H1 (cell line): ENCODE results near the gene IGSF11. TPM values are rescaled to one million over a fixed set of nuclear protein-coding genes. Genes with fewer than 3 reads are reported as not detected.

Source experiments
- CTCF ChIA-PET: fragments of 300-600 bp; sonication (Branson Sonifier 250); formaldehyde crosslinking; loops from one replicate; lab custom pipeline; 2021; ENCODE audit not compliant: partially characterized antibody; lab: Charles Lee
- POLR2A ChIA-PET: fragments of 300-600 bp; sonication (Branson Sonifier 250); formaldehyde crosslinking; loops from one replicate; lab custom pipeline; 2021; ENCODE audit warnings: inconsistent platforms; ENCODE audit not compliant: partially characterized antibody; lab: Charles Lee
- DNase-seq, 2 experiments: peaks; one replicate each; pipeline versions ENCODE4 v3.0.0 to v3.0.0-alpha.2; 2010 to 2022; ENCODE audit warnings: low spot score in 2 of 2, low read depth in 1 of 2, mixed read lengths in 1 of 2
- FAIRE-seq: peaks from 2 replicates; lab custom pipeline; 2011; peaks lifted over from hg19 to GRCh38; lab: Jason Lieb, UNC
- H2AFZ ChIP-seq: 2 replicates; pipeline ENCODE4 v1.8.1; 2012; ENCODE audit warnings: low read length, inconsistent platforms
- H2AK5ac ChIP-seq: 2 replicates; pipeline ENCODE4 v1.6.1; 2013; ENCODE audit warnings: low read depth, low read length
- H2BK120ac ChIP-seq: replicated peaks from 2 replicates; pipeline ENCODE3; 2013; ENCODE audit warnings: low read depth, low read length, inconsistent platforms
- H2BK12ac ChIP-seq: 2 replicates; pipeline ENCODE4 v1.6.1; 2013; ENCODE audit warnings: low read depth, low read length
- H2BK15ac ChIP-seq: 2 replicates; pipeline ENCODE4 v1.6.1; 2013; ENCODE audit warnings: low read length
- H2BK20ac ChIP-seq: 2 replicates; pipeline ENCODE4 v1.6.1; 2013; ENCODE audit warnings: low read length
- H2BK5ac ChIP-seq: 2 replicates; pipeline ENCODE4 v1.6.1; 2013; ENCODE audit warnings: low read depth, low read length
- H3K14ac ChIP-seq: 2 replicates; pipeline ENCODE4 v1.6.1; 2013; ENCODE audit warnings: inconsistent platforms; ENCODE audit not compliant: insufficient read length
- H3K18ac ChIP-seq: 2 replicates; pipeline ENCODE4 v1.6.1; 2013; ENCODE audit warnings: low read length; ENCODE audit errors: extremely low read depth
- H3K23ac ChIP-seq: 2 replicates; pipeline ENCODE4 v1.6.1; 2013; ENCODE audit warnings: inconsistent platforms; ENCODE audit not compliant: insufficient read length
- H3K23me2 ChIP-seq: 2 replicates; pipeline ENCODE4 v1.6.1; 2013; ENCODE audit warnings: low read depth, low read length
- H3K27ac ChIP-seq: 2 replicates; pipeline ENCODE4 v1.6.1; 2011; ENCODE audit warnings: low read depth, low read length, inconsistent platforms
- H3K27me3 ChIP-seq, 4 experiments: replicated peaks in 1 of 4; 1 replicate in 1 of 4; 2 replicates in 3 of 4; pipeline versions ENCODE4 v1.6.1 to v1.8.1; 2011 to 2013; ENCODE audit warnings: low read length in 3 of 4, mild to moderate bottlenecking in 3 of 4, inconsistent platforms in 2 of 4, mixed read lengths in 2 of 4, moderate library complexity in 1 of 4; ENCODE audit not compliant: control insufficient read depth in 3 of 4, insufficient read depth in 3 of 4; ENCODE audit errors: extremely low read depth in 1 of 4
- H3K36me3 ChIP-seq, 4 experiments: 2 replicates each; pipeline versions ENCODE4 v1.6.1 to v1.8.1; 2011 to 2013; ENCODE audit warnings: mild to moderate bottlenecking in 4 of 4, low read length in 3 of 4, moderate library complexity in 2 of 4, control low read depth in 1 of 4, inconsistent platforms in 1 of 4; ENCODE audit not compliant: insufficient read depth in 4 of 4, control insufficient read depth in 2 of 4
- H3K4ac ChIP-seq: replicated peaks from 2 replicates; pipeline ENCODE3; 2013; ENCODE audit warnings: low read length, low read depth, mixed read lengths, inconsistent platforms; ENCODE audit not compliant: insufficient read length
- H3K4me1 ChIP-seq, 4 experiments: replicated peaks in 1 of 4; 1 replicate in 1 of 4; 2 replicates in 3 of 4; pipeline versions ENCODE4 v1.6.1 to v1.8.1; 2011 to 2013; ENCODE audit warnings: low read length in 3 of 4, inconsistent platforms in 2 of 4, mixed read lengths in 1 of 4; ENCODE audit not compliant: insufficient read depth in 4 of 4, control insufficient read depth in 3 of 4
- H3K4me2 ChIP-seq, 2 experiments: 2 replicates each; pipeline versions ENCODE4 v1.6.1 to v1.8.1; 2011 to 2013; ENCODE audit warnings: low read depth in 2 of 2, low read length in 2 of 2, control low read depth in 1 of 2, inconsistent platforms in 1 of 2, mild to moderate bottlenecking in 1 of 2; ENCODE audit not compliant: insufficient read depth in 1 of 2
- H3K4me3 ChIP-seq, 4 experiments: fragments of 200-600, 300-600 bp in 1 of 4; sonication (generic), shearing (Covaris generic), sonication (Bioruptor Twin) in 1 of 4; 2 replicates each; pipeline versions ENCODE4 v1.5.1 to v1.8.1; 2011 to 2016; ENCODE audit warnings: low read length in 4 of 4, low read depth in 3 of 4, control low read depth in 2 of 4, inconsistent platforms in 2 of 4, mild to moderate bottlenecking in 2 of 4, mixed read lengths in 1 of 4, moderate library complexity in 1 of 4; ENCODE audit not compliant: insufficient read depth in 2 of 4; ENCODE audit errors: extremely low read depth in 1 of 4
- H3K56ac ChIP-seq: replicated peaks from 2 replicates; pipeline ENCODE3; 2013; ENCODE audit warnings: low read depth, mild to moderate bottlenecking, mixed read lengths, low read length, inconsistent platforms; ENCODE audit not compliant: insufficient read length
- H3K79me1 ChIP-seq: 2 replicates; pipeline ENCODE4 v1.6.1; 2013; ENCODE audit warnings: low read depth, low read length, control low read depth
- H3K79me2 ChIP-seq, 2 experiments: 2 replicates each; pipeline versions ENCODE4 v1.6.1 to v1.8.1; 2012 to 2013; ENCODE audit warnings: low read length in 2 of 2, mild to moderate bottlenecking in 2 of 2, inconsistent platforms in 1 of 2; ENCODE audit not compliant: insufficient read depth in 2 of 2, control insufficient read depth in 1 of 2
- H3K9ac ChIP-seq, 4 experiments: replicated peaks in 1 of 4; 1 replicate in 1 of 4; 2 replicates in 3 of 4; pipeline versions ENCODE4 v1.6.1 to v1.8.1; 2011 to 2013; ENCODE audit warnings: low read depth in 3 of 4, low read length in 3 of 4, control low read depth in 2 of 4, mild to moderate bottlenecking in 2 of 4, moderate library complexity in 2 of 4, inconsistent platforms in 1 of 4; ENCODE audit errors: extremely low read depth in 1 of 4
- H3K9me3 ChIP-seq, 2 experiments: 2 replicates each; pipeline versions ENCODE4 v1.6.1 to v1.8.1; 2012 to 2013; ENCODE audit warnings: mild to moderate bottlenecking in 2 of 2, moderate library complexity in 2 of 2, control low read depth in 1 of 2, inconsistent platforms in 1 of 2, low read depth in 1 of 2, low read length in 1 of 2, mixed read lengths in 1 of 2; ENCODE audit not compliant: insufficient read depth in 2 of 2
- H4K20me1 ChIP-seq, 2 experiments: replicated peaks in 1 of 2; 2 replicates each; pipeline versions ENCODE3 to v1.8.1; 2011 to 2013; ENCODE audit warnings: inconsistent platforms in 2 of 2, low read length in 2 of 2, mild to moderate bottlenecking in 1 of 2; ENCODE audit not compliant: insufficient read depth in 2 of 2, control insufficient read depth in 1 of 2
- H4K5ac ChIP-seq: 2 replicates; pipeline ENCODE4 v1.6.1; 2013; ENCODE audit warnings: low read length, low read depth, mixed read lengths, inconsistent platforms; ENCODE audit not compliant: insufficient read length
- H4K8ac ChIP-seq: 2 replicates; pipeline ENCODE4 v1.8.0; 2013; ENCODE audit warnings: mild to moderate bottlenecking, moderate library complexity, low read length, inconsistent platforms; ENCODE audit not compliant: insufficient read depth; ENCODE audit errors: extremely low read depth
- H4K91ac ChIP-seq: replicated peaks from 2 replicates; pipeline ENCODE3; 2013; ENCODE audit warnings: low read length, mixed read lengths, inconsistent platforms; ENCODE audit not compliant: insufficient read length
- BACH1 ChIP-seq: IDR thresholded peaks from 2 replicates; pipeline ENCODE4 v1.6.1; 2012; ENCODE audit warnings: low read length, improper control_type of control experiment
- HDAC6 ChIP-seq: IDR thresholded peaks from one replicate; pipeline ENCODE4 v1.7.1; 2012; ENCODE audit warnings: low read depth, mild to moderate bottlenecking, inconsistent platforms, low read length, moderate library complexity
- KDM5A ChIP-seq: fragments of 200-600 bp; IDR thresholded peaks from 2 replicates; pipeline ENCODE4 v1.7.1; 2012; ENCODE audit warnings: mild to moderate bottlenecking, low read length, inconsistent platforms, mixed read lengths
- POLR2A ChIP-seq, 2 experiments: IDR thresholded peaks; 1 replicate in 1 of 2; 2 replicates in 1 of 2; pipeline ENCODE4 v1.6.1; 2011; ENCODE audit warnings: low read depth in 2 of 2, low read length in 2 of 2, mild to moderate bottlenecking in 2 of 2; ENCODE audit errors: control extremely low read depth in 1 of 2
- SRF ChIP-seq: IDR thresholded peaks from 2 replicates; pipeline ENCODE4 v1.6.1; 2011; ENCODE audit warnings: mild to moderate bottlenecking, low read depth, low read length, moderate library complexity
- TBP ChIP-seq: IDR thresholded peaks from 2 replicates; pipeline ENCODE4 v1.6.1; 2011; ENCODE audit warnings: low read depth, low read length, improper control_type of control experiment
- WGBS, 2 experiments: shearing (Covaris generic) in 1 of 2; methylation state at CpG; one replicate each; pipeline versions ENCODE4 v1.1.6 to v1.1.7; 2013 to 2015; ENCODE audit warnings: low lambda C conversion rate in 2 of 2, mixed read lengths in 2 of 2, inconsistent platforms in 1 of 2, low coverage in 1 of 2, missing lambda C conversion rate in 1 of 2; ENCODE audit not compliant: insufficient replicate concordance in 2 of 2, insufficient coverage in 1 of 2, insufficient read length in 1 of 2; ENCODE audit errors: extremely low coverage in 1 of 2, missing lambda C conversion rate in 1 of 2; 5-methylcytosine and 5-hydroxymethylcytosine counted together
- polyA plus RNA-seq, 7 experiments: library from polyadenylated mRNA; depleted of rRNA in 3 of 7; stranded (reverse) in 5 of 7; unstranded in 2 of 7; fragments of >200 nt in 5 of 7; fragments of 200-250 nt in 2 of 7; gene quantifications; 1 replicate in 5 of 7; 2 replicates in 1 of 7; 4 replicates in 1 of 7; pipeline versions ENCODE4 v1.2.1 to v1.2.3, GENCODE V29; 2011 to 2013; ENCODE audit warnings: missing spikeins in 2 of 7, mixed read lengths in 2 of 7
- total RNA-seq: library from RNA; stranded (reverse); fragmentation: NEBNext Ultra II Directional; extraction: Animal tissue kit (Norgen Biotek cat#: 25700); gene quantifications from 2 replicates; pipeline ENCODE4 v1.2.1, GENCODE V29; 2021

IGSF11 gene
- total and polyA plus RNA-seq, 2 of the 8 experiments (the other 6 are each of a cell fraction or from before 2014, with no cell fraction given) = 1.1 to 4.1 TPM

- ChIA-PET POLR2A (no interaction called here), CTCF (interaction anchor here (0.6 to 3.8 kb wide), 4 partner anchors 9 to 103 kb away, joined by 3 to 26 read pairs (median 4); partner anchors contain the start of gene IGSF11)
- no peak overlapping the region for H3K4ac ChIP-seq
- no peaks in the 10 kb centered on the region for H3K27me3 ChIP-seq
- TF ChIP-seq KDM5A = no peak
- TF ChIP-seq POLR2A (IDR thresholded peaks at IDR 0.05; ENCODE audit: control extremely low read depth in 1 of 2, low read depth in 2 of 2, low read length in 2 of 2) = no peak
- TF ChIP-seq BACH1 = no peak
- TF ChIP-seq HDAC6 = no peak
- TF ChIP-seq SRF = no peak
- TF ChIP-seq TBP = no peak
- H3K36me3 ChIP-seq = no peaks in the 10 kb centered on the region
- H3K14ac ChIP-seq = no peak overlapping the region
- no peak overlapping the region for H3K9ac ChIP-seq
- H3K79me1 ChIP-seq = no peaks in the 10 kb centered on the region
- H3K9me3 ChIP-seq = no peaks in the 10 kb centered on the region
- WGBS, 2 experiments = 86% methylated on average over 2 of the region's 2 CpGs; no CpG with 5 or more reads in 1 of the 2 experiments
- H4K20me1 ChIP-seq = no peaks in the 10 kb centered on the region
- H2BK15ac ChIP-seq = no peak overlapping the region
- peaks cover 0 to 15% (median 10%) of the 10 kb centered on the region in 4 experiments; a peak in 3 of 7 replicates for H3K4me1 ChIP-seq
- H2BK20ac ChIP-seq = peak overlapping the region; percentile 88; the same call in 1 of the 2 replicates
- no peak overlapping the region for H3K4me3 ChIP-seq
- H4K8ac ChIP-seq = no peak overlapping the region
- H2BK120ac ChIP-seq = no peak overlapping the region
- H3K23me2 ChIP-seq = no peaks in the 10 kb centered on the region; the same call in 1 of the 2 replicates
- H3K79me2 ChIP-seq = no peaks in the 10 kb centered on the region
- H3K4me2 ChIP-seq = no peak overlapping the region
- no peak overlapping the region for H3K56ac ChIP-seq
- DNase-seq = no peak
- H4K91ac ChIP-seq = no peak overlapping the region
- H3K18ac ChIP-seq = no peak overlapping the region
- H2BK12ac ChIP-seq = peak overlapping the region; percentile 70; the same call in 1 of the 2 replicates
- H3K23ac ChIP-seq = no peak overlapping the region
- H4K5ac ChIP-seq = no peak overlapping the region
- peak overlapping the region; percentile 68; the same call in 1 of the 2 replicates for H2AK5ac ChIP-seq
- H3K27ac ChIP-seq = no peak overlapping the region
- no peak overlapping the region for H2BK5ac ChIP-seq
- no peak for FAIRE-seq
- no peak overlapping the region for H2AFZ ChIP-seq
Measured at GRCh38 chr3:118986734-118987133, 47.9 kb downstream of the IGSF11 start.
